GM10248 (cell line): ENCODE results near the gene TAGLN3.

Source experiments
- CTCF ChIA-PET: fragments of 300-600 bp; sonication (Branson Sonifier 250); formaldehyde crosslinking; extraction: SDS; loops from one replicate; lab custom pipeline; 2021; ENCODE audit warnings: antibody characterized with exemption; lab: Yijun Ruan, JAX
- POLR2A ChIA-PET: fragments of 350-650 bp; sonication (Branson Sonifier 250); formaldehyde crosslinking; extraction: SDS; loops from one replicate; lab custom pipeline; 2020; ENCODE audit warnings: antibody characterized with exemption; lab: Yijun Ruan, JAX
- DNase-seq: peaks from one replicate; pipeline ENCODE4 v3.0.0; 2012; ENCODE audit errors: extremely low spot score
- TF ChIP-seq, protein P1 (sequence below): IDR thresholded peaks from 2 replicates; pipeline ENCODE4 v1.5.1; 2012; ENCODE audit warnings: mild to moderate bottlenecking, low read depth; ENCODE audit errors: extremely low read depth, missing control alignments, control extremely low read depth

Gene TAGLN3

DNA sequence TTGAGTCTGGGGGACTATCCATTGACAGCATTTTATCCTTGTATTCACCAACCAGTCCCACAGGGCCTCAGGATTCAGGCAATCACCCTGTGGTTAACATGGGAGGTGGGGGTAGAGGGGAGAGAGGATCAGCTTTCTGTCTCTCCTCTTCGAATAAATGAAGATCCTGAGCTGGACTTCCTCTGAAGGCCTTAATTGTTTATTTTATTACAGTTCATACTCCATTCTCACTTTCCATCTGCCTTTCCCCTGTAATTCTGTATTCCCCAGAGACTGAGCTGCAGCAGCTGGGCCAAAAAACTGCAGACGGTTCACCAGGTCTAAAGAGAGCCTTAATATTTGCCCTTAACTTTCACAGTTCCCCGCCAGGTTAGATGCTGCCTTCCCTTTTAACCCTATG, 11.9 kb downstream of the TAGLN3 start:
- TF ChIP-seq, protein P1, sequence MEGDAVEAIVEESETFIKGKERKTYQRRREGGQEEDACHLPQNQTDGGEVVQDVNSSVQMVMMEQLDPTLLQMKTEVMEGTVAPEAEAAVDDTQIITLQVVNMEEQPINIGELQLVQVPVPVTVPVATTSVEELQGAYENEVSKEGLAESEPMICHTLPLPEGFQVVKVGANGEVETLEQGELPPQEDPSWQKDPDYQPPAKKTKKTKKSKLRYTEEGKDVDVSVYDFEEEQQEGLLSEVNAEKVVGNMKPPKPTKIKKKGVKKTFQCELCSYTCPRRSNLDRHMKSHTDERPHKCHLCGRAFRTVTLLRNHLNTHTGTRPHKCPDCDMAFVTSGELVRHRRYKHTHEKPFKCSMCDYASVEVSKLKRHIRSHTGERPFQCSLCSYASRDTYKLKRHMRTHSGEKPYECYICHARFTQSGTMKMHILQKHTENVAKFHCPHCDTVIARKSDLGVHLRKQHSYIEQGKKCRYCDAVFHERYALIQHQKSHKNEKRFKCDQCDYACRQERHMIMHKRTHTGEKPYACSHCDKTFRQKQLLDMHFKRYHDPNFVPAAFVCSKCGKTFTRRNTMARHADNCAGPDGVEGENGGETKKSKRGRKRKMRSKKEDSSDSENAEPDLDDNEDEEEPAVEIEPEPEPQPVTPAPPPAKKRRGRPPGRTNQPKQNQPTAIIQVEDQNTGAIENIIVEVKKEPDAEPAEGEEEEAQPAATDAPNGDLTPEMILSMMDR = no peak
- POLR2A ChIA-PET = no interaction called here
- DNase-seq = no peak
- CTCF ChIA-PET = interaction anchor here (1.5 to 13.8 kb wide), 4 partner anchors 14 to 295 kb away, joined by 4 to 383 read pairs (median 65); partner anchors contain the start of gene TAGLN3

DNA sequence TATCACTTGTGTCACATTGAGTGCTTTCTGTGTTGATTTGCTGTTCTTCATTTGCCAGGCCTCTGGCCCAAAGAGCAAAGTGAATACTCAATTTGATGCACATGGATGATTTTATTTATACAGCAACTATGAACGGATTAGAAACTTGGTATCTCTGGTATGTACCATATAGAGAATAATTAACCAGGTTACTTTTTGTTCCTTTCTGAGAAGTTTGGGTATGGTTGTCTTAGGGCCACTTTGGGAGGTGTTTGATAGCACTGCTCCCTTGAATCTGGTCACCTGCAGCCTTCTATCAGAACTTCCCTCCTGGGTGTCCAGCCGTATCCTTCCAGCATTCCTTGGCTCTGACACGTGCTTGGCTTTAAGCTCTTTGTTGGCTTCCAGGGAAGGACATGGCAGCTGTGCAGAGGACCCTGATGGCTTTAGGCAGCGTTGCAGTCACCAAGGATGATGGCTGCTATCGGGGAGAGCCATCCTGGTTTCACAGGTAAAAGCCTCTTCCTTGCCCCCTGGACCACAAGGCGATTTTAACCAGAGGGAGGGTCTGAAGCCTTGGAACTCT, 12.7 kb downstream of the TAGLN3 start:
- CTCF ChIA-PET = interaction anchor here (1.5 to 13.8 kb wide), 5 partner anchors 13 to 296 kb away, joined by 4 to 383 read pairs (median 18); partner anchors contain the start of gene TAGLN3
- DNase-seq = no peak

DNA sequence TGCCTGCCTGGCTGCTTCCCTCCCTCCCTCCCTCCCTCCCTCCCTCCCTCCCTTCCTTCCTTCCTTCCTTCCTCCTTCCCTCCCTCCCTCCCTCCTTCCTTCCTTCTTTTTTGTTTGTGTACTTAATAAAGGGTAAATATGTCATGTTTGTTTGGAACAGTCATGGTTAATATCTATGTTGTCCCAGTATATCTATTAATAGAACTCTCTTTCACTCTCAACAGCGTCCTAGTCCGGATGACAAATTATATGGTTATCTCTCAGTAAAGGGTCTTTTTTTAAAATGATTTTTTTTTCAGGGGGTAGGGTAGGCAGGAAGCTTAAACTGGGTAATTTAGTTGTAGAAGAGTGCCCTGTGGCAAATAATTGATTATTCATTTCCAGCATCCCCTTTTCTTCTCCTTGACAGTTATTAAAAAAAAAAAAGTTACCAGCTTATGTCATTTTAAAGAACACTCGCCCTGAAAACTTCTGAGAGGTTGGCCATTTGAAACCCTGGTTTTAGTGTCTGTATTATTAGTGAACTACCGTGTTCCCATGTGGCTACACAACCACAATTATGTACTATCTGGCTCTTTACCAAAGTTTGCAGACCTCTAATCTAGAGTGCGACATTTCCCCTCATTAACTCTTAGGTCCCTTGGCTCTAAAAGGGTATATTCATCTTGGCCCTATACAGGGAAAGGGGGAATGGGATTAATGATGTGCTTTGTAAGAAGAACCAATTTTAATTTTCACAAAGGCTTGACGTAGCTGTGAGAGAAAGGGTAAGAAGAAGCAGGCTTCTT, 13.7 kb downstream of the TAGLN3 start:
- CTCF ChIA-PET = interaction anchor here (0.6 to 13.8 kb wide), 25 partner anchors 11 to 435 kb away, joined by 3 to 383 read pairs (median 7); partner anchors contain the start of genes ABHD10 and TAGLN3
- DNase-seq = no peak
- POLR2A ChIA-PET = no interaction called here
- TF ChIP-seq, protein P1 = no peak

More for the DNA sequence above, 12.7 kb downstream of the TAGLN3 start:
- POLR2A ChIA-PET = no interaction called here
- TF ChIP-seq, protein P1 = no peak

DNA sequence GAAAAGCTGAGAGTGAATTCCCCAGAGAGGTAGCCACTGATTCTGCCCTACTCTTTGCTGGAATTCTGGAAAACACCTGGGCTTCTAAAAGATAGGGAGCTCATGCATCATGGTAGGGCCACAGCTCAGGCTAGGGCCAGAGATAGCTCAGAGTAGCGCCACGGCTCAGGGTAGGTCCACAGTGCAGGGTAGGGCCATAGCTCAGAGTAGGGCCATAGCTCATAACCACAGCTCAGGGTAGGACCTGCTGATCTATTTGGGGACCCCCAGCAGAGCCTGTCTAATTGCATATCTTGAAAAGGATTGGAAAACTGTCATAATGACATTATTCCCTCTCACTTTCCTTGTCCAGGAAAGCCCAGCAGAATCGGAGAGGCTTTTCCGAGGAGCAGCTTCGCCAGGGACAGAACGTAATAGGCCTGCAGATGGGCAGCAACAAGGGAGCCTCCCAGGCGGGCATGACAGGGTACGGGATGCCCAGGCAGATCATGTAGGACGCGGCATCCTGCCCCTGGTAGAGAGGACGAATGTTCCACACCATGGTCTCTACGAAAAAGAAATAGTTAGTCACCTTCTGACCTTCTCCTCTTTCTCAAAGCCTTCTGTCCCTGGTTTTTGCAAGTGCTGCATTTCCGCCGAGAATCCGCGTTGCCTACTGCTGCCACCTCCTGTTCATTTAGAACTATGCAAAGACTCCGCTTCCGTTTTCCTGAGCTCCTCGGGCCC, 14.5 kb downstream of the TAGLN3 start:
- POLR2A ChIA-PET = no interaction called here
- CTCF ChIA-PET = interaction anchor here (0.6 to 13.8 kb wide), 46 partner anchors 11 to 489 kb away, joined by 3 to 383 read pairs (median 5); partner anchors contain the start of genes ABHD10 and TAGLN3
- TF ChIP-seq, protein P1 = peak; percentile 76
- DNase-seq = peak; percentile 66

DNA sequence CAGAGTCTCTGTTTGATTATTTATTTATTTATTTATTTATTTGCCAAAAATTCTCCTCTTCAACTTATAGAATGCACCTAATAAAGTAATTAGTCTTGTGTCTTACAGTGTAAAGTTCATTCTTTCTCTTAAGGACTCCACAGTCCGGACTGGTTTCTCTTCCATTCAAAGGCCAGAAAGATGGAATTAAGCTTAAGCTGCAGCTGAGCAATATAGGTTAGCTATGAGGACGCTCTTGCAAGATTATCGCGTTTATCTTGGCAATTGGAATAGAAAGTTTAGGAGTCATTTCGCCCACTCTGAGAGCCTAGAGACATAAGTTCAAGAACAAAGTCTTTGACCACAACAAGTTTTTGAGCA, 15.0 kb downstream of the TAGLN3 start:
- ChIA-PET CTCF (interaction anchor here (0.7 to 13.8 kb wide), 41 partner anchors 10 to 490 kb away, joined by 3 to 383 read pairs (median 5); partner anchors contain the start of genes ABHD10 and TAGLN3), POLR2A (no interaction called here)
- no peak for DNase-seq
- TF ChIP-seq, protein P1 = no peak

DNA sequence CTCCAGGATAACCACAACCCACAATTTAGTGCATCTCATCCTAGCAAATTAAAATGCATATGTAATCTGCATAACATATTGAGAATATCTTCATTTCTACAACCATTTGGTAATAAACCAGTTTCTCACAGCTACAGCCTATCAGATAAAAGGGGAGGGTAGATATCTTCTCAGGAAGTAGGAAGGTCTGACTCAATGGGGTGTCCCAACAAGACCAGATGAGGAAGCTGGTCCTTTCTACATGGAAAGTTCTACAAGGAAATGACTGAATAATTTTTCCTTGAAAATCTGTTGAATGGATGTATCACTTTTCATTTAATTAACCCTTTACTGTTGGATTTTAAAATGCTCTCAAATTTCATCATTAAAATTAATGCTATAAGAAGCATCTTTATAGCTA, 18.4 kb downstream of the TAGLN3 start:
- CTCF ChIA-PET = interaction anchor here (0.9 to 13.8 kb wide), 4 partner anchors 21 to 340 kb away, joined by 3 to 383 read pairs (median 64); partner anchors contain the start of gene TAGLN3
- POLR2A ChIA-PET = no interaction called here
- DNase-seq = no peak
- TF ChIP-seq, protein P1 = no peak
